ENCODE data around the gene SRD5A1.
A peak's percentile ranks its signal among the peaks of the same experiment; 100 is the strongest.

Gene SRD5A1

DNA sequence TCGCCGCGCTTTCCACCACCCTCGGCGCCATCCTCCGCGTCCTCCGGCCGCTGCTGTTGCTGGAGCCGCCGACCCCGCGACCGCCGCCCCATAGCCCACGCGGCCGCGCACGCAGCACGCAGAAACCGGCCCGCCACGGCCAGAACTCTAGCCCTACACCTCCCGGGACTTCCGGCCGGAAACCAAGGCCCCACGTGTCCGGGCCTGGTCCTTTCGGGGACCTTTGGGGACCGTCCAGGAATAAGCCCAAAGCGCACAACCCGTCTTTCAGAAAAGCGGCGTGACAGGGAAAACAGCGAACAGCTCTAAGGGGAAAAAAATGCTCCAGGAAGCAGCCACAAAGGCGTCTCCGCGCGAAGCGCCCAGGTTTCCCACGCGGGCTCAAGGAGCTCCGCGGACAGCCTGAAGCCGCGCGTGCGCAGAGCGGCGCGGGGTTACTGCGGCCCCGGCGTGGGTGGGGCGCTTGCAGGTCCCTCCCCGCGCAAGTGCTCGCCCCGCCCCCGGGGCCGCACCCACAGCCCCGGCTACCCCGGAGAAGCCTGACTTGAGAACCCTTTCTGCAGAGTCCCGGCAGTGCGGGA is at the start of gene SRD5A1, which contains the start of gene NSUN2:
SRD5A1 (plus strand) TSS at position 553 of the 581 bp plus-strand sequence. CDS start 137 bp downstream, outside the sequence.
NSUN2 (minus strand) TSS at position 157 of the 581 bp plus-strand sequence; CDS start at position 92, 65 bp downstream.
- DNase-seq = peak; percentile 90

- DNase-seq = no peak
Measured at GRCh38 chr5:6584101-6584645, 49.1 kb upstream of the SRD5A1 start.

- no peak for DNase-seq
Measured at GRCh38 chr5:6584727-6585126, 48.5 kb upstream of the SRD5A1 start.

DNA sequence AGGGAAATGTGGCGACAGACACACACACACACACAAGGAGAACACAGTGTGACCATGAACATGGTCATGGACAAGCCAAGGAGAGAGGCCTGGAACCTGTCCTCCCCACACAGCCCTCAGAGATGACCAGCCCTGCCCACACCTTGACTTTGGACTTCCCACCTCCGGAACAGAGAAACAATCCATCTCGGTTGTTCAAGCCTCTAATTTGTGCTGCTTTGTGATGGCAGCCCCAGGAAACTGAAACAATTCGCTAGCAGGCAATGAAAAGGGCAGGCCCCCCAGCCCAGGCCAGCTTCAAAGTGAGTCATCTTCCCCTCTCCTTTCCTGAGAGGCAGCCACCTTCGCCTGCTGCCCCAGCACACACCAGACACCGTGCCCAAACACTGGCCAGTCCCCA is 48.1 kb upstream of the SRD5A1 start:
- no peak for DNase-seq

- DNase-seq = no peak
Measured at GRCh38 chr5:6585939-6586646, 47.1 kb upstream of the SRD5A1 start.

DNA sequence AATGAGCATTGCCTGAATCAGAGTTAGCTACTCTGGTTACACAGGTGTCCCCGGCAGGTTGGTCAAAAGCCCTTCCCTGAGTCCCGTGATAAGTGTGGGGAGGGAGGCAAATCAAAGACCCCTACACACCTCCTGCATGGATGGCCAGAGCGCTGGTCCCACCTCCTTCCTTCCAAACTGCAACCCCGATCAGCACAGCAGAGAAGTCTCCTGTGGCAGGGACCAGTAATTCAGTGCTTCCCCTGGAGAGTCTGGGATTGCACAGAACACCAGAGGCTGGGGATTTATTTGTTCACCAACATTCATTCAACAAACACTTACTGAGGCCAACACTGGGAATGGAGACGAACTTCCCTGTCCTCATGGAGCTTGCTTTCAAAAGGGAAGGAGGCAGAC is 46.6 kb upstream of the SRD5A1 start:
- no peak for DNase-seq

- DNase-seq = no peak
Measured at GRCh38 chr5:6587171-6587570, 46.1 kb upstream of the SRD5A1 start.

DNA sequence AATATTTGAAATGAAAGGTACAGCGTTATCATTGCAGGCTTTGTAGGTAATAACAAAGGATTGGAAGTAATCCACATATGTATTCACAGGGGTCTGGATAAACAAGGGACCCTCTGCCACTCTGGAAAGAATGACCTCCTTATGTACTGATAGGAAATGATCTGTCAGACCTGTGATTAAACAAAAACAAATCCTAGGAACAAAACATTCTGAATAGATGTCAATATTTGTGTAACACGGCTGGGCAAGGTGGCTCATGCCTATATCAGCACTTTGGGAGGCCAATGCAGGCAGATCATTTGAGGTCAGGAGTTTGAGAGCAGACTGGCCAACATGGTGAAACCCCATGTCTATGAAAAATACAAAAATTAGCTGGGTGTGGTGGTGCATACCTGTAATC is 42.7 kb upstream of the SRD5A1 start:
- DNase-seq = no peak

DNA sequence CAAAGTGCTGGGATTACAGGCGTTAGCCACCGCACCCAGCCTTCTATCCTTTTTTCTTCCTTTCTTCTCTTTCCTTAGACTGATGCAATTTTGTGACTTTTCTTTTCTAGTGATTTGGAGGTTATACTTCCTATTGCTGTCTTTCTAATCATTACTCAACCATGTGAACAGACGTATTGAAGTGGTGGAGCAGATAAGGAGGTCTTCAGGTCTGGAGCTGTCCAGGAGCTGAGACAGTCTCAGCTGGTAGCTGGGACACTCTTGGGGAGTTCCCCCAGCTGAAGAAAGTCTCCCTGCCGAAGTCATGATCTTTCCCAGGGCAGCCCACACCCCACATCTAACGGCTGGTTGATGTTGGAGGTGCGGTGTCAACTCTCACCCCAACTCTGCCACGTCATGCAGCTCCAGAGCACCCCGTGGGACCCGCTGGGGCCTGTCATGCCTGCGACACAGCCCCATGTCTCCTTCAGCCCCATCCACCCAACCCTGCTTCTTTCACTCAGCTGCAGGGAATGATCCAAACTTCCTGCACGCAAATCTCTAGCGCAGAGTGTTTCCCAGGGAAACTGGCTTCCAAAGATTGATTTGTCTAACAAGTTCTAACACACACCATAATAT is 41.5 kb upstream of the SRD5A1 start:
- no peak for DNase-seq

GRCh38 chr5:6592601-6593000 is 40.6 kb upstream of the SRD5A1 start:
- DNase-seq = no peak

- DNase-seq = no peak
Measured at GRCh38 chr5:6593148-6594016, 39.9 kb upstream of the SRD5A1 start.

DNA sequence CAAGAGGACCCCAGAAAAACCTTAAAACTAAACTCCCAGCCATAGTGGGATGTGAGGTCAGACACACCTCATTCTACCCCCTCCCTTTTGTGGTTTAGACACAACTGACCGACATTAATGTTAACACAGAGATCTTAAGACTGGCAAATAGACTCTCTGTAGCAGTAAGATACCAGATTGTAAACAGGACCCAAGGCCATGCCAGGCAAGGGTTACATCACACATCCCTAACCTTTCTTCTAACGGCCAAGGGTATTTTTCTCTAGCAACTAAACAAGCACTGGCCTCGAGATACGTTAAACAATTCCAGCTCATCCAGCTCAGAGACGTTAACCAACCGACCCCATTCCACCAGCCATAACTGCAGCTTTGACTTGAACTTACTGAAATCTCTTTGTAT is 39.2 kb upstream of the SRD5A1 start:
- DNase-seq = no peak

DNA sequence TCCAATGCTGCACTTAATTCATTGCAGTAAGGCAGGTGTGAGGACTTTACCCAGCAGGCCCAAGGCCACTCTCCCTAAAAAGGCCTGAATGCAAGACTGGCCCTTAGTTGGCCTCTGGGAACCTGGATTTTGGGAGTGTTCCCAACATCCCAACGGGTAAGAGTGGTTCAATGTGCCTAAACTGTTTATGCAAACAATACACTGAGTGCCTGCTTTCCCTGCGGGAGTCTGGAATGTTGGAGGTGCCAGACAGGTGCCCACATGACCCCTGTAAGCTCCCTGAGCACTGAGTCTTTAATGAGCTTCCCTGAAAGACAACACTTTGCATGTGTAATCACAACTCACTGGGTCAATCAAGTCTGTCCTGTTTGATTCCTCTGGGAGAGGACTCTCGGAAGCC is 37.8 kb upstream of the SRD5A1 start:
- DNase-seq = no peak

- DNase-seq = no peak
Measured at GRCh38 chr5:6596388-6596787, 36.9 kb upstream of the SRD5A1 start.

- DNase-seq = no peak
Measured at GRCh38 chr5:6597557-6597956, 35.7 kb upstream of the SRD5A1 start.

DNA sequence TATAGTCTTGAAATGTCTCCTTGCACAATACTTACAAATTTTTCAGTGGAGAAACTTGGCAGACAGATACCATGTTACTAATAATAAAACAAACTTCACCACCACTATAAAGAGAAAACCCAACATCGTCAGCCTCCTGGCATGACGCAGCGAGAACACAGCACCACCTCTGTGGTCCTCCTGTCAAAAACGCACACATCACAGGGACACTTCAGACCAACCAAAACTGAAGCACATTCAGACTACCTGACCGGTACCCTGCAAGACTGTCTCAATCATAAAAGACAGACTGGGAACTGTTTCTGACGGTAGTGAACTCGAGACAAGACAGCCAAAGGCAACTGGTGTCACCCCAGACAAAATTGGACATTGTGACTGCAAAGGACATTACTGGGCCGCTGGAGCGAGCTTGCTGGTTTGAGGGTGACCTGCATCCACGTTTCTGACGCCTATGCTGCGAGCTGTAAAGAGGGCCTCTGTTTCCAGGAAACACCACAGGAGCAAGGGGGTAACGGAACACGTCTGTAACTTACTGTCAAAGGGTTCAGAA is 34.8 kb upstream of the SRD5A1 start:
- no peak for DNase-seq

DNA sequence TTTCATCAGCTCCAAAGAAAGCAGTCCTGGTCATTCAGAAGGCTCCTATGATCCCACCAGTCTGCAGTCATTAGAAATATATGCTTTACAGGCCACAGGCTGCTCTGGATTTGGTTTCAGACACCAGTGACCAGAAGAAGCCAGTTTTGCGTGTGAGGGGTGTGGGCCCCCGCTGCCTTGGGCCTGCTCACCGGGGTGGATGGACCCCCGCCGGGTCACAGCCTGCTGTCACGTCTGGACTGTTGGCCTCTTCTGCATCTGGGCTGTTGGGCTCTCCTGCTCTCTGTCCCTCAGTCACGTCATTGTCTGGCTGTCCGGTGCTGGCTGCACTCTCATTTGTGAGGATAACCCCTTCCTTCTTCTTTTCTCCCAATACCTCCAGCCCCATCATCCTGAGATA is 33.5 kb upstream of the SRD5A1 start:
- DNase-seq = no peak

GRCh38 chr5:6601271-6601670 is 32.0 kb upstream of the SRD5A1 start:
- DNase-seq = no peak

- DNase-seq = no peak
Measured at GRCh38 chr5:6601816-6602215, 31.4 kb upstream of the SRD5A1 start.

GRCh38 chr5:6602441-6602840 is 30.8 kb upstream of the SRD5A1 start:
- DNase-seq = no peak

- no peak for DNase-seq
Measured at GRCh38 chr5:6603643-6604042, 29.6 kb upstream of the SRD5A1 start.

- DNase-seq = no peak
Measured at GRCh38 chr5:6604341-6604740, 28.9 kb upstream of the SRD5A1 start.

DNA sequence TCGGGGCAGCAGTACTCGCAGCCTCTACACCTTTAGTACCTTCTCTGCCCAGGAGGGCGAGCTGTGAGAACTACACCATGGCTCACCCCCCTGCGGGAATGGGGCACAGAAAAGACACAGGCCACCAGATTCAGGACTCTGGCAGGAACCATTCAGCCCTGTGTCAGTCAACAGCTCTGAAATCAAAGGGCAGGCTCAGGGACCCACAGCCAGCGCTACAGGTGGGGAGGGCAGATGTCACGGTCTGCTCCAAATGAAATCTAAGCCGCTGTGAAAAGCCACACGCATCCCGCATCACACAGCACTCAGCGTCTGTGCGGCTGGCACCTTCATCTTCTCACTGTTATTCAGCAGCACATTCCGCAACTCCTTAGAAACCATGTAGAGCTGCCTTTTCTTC is 28.3 kb upstream of the SRD5A1 start:
- DNase-seq = no peak

Data from cortex of kidney (tissue), 1 donor.